GM19452 (cell line): ENCODE data around the gene FANK1.
"Not testable (repeated sequence)": the region's sequence is repeated elsewhere in the genome, so short reads cannot be mapped to it uniquely, and the experiment has no call there.

ENCODE experiments used
- ATAC-seq: cut with Tn5 transposase; IDR thresholded peaks from one replicate; pipeline ENCODE4 v1.9.1; 2021; ENCODE audit not compliant: unreplicated experiment

FANK1 gene

DNA sequence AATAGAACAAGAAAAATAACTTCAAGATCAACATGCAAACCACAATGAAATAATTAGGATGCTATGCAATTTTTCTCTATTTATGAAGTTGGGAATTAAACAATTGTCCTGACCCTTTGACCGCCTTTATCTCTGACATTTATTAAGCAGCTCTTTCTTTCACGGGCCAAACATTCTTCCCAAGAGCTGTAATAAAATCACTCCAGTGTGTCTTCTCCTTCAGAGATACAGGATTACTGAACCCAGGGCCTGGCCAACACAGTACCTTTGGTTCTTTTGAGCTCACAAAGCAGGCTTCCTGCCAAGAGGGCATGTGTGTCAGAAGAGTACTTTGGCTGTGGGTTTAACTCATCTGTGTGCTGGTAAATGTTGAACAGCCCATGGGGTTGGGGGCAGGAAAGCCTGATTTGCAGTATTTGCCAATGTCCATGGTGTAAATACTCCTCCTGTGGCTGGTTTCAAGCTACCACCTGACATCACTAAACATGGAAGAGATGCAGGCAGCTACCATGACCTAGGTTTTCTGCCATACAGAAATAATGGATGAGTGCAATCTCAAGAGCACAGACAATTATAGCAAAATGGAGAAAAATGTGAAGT is 121.7 kb downstream of the FANK1 start:
- ATAC-seq = no peak

- no peak for ATAC-seq
Measured at GRCh38 chr10:126021833-126022500, 125.6 kb downstream of the FANK1 start.

DNA sequence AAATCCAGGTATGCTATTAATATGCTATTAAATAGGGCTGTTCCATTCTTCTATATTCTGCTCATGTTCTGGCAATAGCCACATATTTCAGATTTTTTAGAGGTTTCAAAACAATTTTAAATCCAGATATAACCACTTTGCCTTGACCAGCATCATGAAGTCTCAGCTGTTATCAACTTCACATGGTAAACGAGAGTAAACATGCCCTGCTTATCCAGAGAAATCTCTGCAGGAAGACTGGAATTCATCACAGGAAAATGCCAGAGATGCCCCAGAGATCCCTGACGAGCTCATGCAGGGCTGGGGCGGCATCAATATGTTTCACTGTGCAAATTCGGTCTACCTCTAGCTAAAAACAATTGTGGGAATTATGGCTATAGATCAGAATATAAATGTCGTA is 126.5 kb downstream of the FANK1 start:
- ATAC-seq = no peak

DNA sequence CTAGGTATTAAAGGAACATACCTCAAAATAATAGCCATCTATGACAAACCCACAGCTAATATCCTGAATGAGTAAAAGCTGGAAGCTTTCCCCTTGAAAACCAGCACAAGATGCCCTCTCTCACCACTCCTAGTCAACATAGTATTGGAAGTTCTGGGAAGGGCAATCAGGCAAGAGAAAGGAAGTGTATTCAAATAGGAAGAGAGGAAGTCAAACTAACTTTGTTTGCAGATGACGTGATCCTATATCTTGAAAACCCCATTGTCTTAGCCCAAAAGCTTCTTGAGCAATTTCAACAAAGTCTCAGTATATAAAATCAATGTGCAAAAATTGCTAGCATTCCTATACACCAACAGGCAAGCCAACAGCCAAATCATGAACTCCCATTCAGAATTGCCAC is 131.3 kb downstream of the FANK1 start:
- no peak for ATAC-seq

DNA sequence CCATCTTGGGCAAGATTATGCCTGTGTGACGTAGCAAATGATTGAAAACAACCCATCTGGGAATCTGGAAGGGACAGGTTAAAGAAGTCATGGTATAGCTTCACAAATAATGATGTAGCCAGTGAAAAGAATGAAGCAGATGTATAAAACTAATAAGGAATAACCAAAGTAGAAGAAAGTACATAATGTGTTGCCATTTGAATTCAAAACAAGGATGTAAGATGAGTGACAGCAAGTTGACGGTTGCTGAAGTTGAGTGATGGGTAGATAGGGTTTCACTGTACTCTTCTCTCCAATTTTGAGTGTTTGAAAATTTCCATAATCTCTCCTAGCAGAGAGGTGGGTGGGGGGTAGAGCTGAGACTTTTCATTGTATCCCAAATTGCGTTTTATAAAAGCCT is 133.6 kb downstream of the FANK1 start:
- ATAC-seq = no peak

DNA sequence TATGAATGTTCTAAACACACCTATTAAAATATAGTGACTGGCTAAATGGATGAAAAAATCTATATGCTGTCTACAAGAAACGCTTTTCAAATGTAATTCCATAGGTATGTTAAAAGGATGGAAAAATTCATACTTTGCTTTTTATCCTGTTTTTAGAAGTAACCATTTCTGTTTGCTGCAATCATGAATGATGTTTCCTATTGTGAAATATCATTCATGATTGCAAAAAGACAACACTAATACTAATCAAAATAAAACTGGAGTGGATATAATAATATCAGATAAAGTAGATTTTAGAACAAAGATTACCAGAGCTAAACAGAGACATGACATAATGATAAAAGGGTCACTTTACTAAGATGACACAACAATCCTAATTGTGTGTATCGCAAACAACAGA is 138.2 kb downstream of the FANK1 start:
- ATAC-seq = no peak

- no peak for ATAC-seq
Measured at GRCh38 chr10:126036515-126036914, 140.2 kb downstream of the FANK1 start.

DNA sequence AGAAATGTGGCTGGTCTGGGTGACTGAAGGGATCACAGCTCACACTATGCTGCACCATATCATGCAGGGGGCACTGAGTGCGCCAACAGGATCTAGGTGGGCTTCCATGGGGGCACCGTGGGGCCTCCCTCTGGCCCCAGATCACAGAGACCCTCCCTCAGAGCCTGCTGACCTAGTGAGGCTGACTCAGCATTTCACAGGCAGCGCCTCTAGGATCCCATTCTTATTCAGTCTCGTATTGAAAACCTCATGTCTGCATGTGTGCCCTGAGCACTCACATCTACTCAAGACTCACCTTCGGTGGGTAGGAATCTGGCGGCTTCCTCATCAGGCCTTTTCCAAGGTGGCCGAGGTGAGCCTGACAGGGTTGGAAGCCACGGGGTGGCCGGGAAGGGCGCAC is 141.6 kb downstream of the FANK1 start:
- ATAC-seq = no peak

DNA sequence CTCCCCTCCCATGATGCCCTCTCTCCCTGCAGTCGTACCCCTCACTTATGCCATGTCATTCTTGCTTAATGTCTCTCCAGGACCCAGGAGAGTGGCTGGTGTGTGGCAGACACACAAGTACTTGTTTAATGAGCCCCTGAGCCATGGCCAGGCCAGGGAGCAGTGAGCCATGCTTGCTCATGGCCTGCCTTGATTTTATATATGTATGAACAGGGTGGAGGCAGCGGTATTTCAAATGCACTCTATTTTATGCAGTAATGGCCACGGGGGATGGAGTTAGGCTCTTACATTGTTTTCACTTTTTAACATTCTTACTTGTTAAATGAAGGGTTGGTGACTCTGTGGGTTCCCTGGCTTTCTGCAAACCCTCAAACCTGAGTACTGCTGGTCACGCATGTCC is 144.8 kb downstream of the FANK1 start:
- ATAC-seq = no peak

DNA sequence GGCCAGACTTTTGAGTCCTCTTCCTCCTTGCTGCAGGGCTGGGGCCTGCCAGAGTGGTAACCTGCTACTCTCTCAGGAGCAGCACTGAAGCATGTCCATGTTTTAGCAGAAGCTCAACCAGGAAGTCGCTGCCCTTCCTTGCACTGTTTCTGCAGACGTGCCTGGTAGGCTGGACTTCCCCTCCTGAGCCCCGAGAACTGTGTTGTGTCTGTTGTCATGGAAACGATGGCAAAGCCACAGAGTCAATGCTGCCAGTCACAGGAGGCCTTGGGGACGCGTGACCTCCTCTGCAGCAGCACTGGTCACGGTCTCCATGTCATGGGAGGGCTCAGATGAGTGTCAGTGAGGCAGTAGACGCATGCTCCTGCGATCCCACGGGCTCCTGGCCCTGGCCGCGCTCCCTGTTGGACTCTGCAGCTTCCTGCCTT is 145.5 kb downstream of the FANK1 start:
- ATAC-seq = peak; percentile 100

DNA sequence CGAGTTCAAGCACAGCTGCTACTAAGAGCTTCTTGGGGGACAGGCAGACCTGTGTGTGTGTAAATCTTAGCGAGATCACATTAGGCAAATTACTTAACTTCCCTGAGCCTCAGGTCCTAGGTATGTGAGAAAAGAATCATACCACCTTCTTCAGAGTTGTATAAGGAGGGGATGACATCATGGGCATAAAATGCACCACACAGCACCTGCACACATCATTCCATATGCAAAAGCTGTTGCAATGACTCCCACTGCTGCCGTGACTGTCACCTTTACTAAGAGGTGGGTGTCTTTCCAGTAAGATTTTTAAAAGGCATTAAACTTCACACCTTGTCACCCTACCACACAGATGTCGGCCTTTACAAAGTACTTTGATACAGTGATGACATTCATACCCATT is 146.0 kb downstream of the FANK1 start:
- ATAC-seq = no peak

DNA sequence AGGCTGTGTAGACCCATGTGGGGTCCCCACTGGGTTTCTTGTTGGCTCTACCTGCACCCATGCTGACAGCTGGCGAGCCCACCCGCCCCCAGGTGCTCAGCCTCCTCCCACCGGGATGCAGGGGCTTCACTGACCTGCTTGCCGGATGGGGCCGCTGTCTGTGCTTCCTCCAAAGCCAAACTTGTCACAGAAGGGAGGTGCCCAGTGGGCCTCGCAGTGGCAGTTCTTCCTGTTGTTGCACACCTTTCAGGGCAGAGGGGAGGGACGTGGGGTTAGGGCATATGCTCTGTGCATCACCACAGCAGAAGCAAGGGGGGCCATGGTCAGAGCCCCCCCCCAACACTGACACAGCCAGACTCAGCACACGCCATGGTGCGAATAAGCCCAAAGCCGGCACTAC is 146.5 kb downstream of the FANK1 start:
- ATAC-seq = no peak

GRCh38 chr10:126043389-126043788 is 147.0 kb downstream of the FANK1 start:
- ATAC-seq = no peak

- no peak for ATAC-seq
Measured at GRCh38 chr10:126045861-126046260, 149.5 kb downstream of the FANK1 start.

GRCh38 chr10:126046831-126047230 is 150.5 kb downstream of the FANK1 start:
- ATAC-seq = no peak

- ATAC-seq = not testable (repeated sequence)
Measured at GRCh38 chr10:126047749-126048148, 151.4 kb downstream of the FANK1 start.

- ATAC-seq = no peak
Measured at GRCh38 chr10:126049759-126050700, 153.7 kb downstream of the FANK1 start.

DNA sequence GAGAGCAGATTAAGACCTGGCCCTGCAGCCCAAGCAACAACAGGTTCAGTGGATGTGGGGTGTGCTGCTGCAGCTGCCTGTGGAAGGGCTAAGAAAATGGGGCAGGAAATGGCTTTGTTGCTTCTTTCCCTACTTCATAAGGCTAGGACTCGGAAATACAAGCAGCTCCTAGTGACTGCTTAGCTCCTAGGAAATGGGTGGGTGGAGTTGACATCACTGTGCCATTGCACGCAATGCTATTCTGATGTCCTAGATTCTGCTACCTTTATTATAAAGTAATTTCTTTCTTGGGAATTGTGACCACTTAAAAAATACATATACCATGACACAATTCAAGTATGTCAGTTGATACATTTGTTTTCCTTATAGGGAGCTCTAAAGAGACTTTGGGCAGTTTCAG is 155.8 kb downstream of the FANK1 start:
- ATAC-seq = no peak

DNA sequence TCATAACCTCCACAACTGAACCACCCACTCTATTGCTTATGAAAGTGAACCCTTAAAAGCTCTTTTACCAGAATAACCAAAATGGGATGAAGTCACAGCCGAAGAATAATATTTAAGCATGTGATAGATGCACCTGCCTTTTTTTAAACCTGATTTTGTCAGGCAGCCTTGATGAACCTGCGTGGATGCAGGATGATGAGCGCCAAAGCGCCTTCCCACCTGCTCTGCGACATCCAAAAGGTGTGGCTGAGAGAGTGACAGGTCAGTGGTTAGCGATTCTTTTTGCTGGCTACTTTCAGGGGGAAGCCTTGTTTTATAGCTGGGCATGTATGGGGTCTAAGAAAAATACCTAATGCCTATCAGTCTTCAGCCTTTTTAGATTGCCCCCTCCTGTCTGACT is 157.8 kb downstream of the FANK1 start:
- ATAC-seq = no peak

GRCh38 chr10:126057494-126057893 is 161.1 kb downstream of the FANK1 start:
- no peak for ATAC-seq

DNA sequence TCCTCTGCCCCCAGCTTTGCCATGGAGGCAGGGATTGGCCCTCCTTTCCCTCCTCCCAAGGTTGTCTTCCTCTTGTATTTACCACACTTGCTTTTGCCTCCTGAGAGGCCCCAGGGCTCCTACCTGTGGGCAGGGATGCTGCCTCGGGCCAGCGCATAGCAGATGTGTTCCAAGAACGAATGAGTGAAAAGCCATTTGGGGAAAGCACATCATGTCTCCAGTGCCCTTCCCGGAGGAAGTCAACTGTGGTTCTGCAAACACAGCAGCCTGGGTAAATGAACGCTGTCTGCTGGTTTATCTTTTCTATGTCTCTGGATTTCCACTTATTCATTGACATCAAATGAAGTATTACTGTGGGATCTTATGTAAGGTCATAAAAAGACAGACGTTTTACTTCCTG is 161.7 kb downstream of the FANK1 start:
- ATAC-seq = no peak

DNA sequence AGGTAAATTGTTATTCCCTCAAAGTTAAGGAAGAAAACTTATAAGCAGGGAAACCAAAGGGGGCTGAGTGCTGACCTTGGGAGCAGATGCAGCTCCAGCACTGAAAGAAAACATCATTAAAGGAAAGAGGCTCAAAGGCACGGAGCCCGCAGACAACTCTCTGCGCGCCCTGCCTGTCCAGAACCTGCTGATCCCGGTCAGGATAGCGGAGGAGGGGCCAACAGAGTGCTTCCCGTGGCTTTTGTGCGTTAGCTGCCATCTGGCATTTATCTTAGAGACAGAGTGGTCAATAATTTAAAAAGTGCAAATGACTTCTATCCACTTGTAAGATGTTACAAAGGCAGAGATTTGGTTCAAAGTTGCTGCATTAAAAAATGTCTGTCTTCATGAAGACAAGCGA is 162.1 kb downstream of the FANK1 start:
- ATAC-seq = no peak
